Astrocyte (in vitro differentiated cells and primary cell): Measurements from ENCODE around the gene GCM1.

Experiments
- CTCF ChIP-seq: IDR thresholded peaks from 2 replicates; pipeline ENCODE4 v1.5.1; 2011; ENCODE audit warnings: low read depth, mild to moderate bottlenecking, inconsistent platforms, low read length, moderate library complexity; ENCODE audit not compliant: insufficient read depth
- EZH2 ChIP-seq: IDR thresholded peaks from 2 replicates; pipeline ENCODE4 v1.6.1; 2012; ENCODE audit warnings: mild to moderate bottlenecking, low read length, inconsistent platforms; ENCODE audit not compliant: insufficient read depth

- no peak for TF ChIP-seq CTCF
- no peak for TF ChIP-seq EZH2
Measured at GRCh38 chr6:53104916-53105315, 43.7 kb downstream of the GCM1 start.
